Measurements from ENCODE around the gene MICAL2. TPM values are rescaled to one million over a fixed set of nuclear protein-coding genes. Genes with fewer than 3 reads are reported as not detected.

Gene MICAL2
- total and polyA plus RNA-seq, 2 donors (not counting 1 experiment from before 2014, with no cell fraction given), result 0.32 to 0.40 TPM

- no peak for DNase-seq
- ChIA-PET POLR2A (interaction anchor here (0.6 kb wide), 1 partner anchor 19 kb away, joined by 5 read pairs; no protein-coding TSS in a partner anchor), CTCF (no interaction called here)
- Histone ChIP-seq H3K9ac (ENCODE audit: low read length) (no peak overlapping the region), H3K36me3 (replicated peaks in 1 of 2; ENCODE audit: control extremely low read depth in 1 of 2, control insufficient read depth in 1 of 2, extremely low read depth in 1 of 2, insufficient read depth in 2 of 2, low read length in 1 of 2) (no peaks in the 10 kb centered on the region), H3K4me3 (ENCODE audit: control extremely low read depth in 1 of 5, extremely low read depth in 1 of 5, insufficient read depth in 1 of 5, low read depth in 2 of 5, low read length in 4 of 5) (no peak overlapping the region), H3K4me2 (replicated peaks; ENCODE audit: low read depth, low read length, poor library complexity, severe bottlenecking) (no peak overlapping the region), H3K27me3 (replicated peaks in 1 of 4; ENCODE audit: control extremely low read depth in 1 of 4, control insufficient read depth in 3 of 4, insufficient read depth in 4 of 4, low read length in 3 of 4) (peaks cover 0 to 4% (median 0%) of the 10 kb centered on the region in 4 experiments), H4K20me1 (ENCODE audit: control insufficient read depth, insufficient read depth, low read length, poor library complexity, severe bottlenecking) (no peaks in the 10 kb centered on the region), H3K79me2 (ENCODE audit: control insufficient read depth, insufficient read depth, low read length) (no peaks in the 10 kb centered on the region), H3K9me3 (ENCODE audit: control extremely low read depth in 1 of 3, control insufficient read depth in 2 of 3, insufficient read depth in 1 of 3, low read length in 2 of 3) (peaks cover 1 to 4% (median 2%) of the 10 kb centered on the region in 3 donors), H3K4me1 (ENCODE audit: control insufficient read depth in 2 of 2, insufficient read depth in 2 of 2, low read length in 2 of 2) (no peaks in the 10 kb centered on the region), H2AFZ (ENCODE audit: insufficient read depth, low read depth, low read length, poor library complexity, severe bottlenecking) (no peak overlapping the region), H3K27ac (ENCODE audit: low read length in 2 of 2) (no peak overlapping the region)
- Mint-ChIP-seq H3K4me1 (no peaks in the 10 kb centered on the region), H3K4me3 (no peak overlapping the region), H3K27ac (no peak overlapping the region), H3K27me3 (peaks cover 19% of the 10 kb centered on the region), H3K9me3 (ENCODE audit: insufficient read depth) (peaks cover 2% of the 10 kb centered on the region)
- TF ChIP-seq CTCF (IDR thresholded peaks at IDR 0.05) (no peak), EZH2 (IDR thresholded peaks at IDR 0.05; ENCODE audit: borderline replicate concordance, insufficient read depth, low read depth, low read length, poor library complexity, severe bottlenecking) (no peak)
- WGBS (ENCODE audit: insufficient coverage), result 100% methylated on average over 2 of the region's 13 CpGs
- ATAC-seq (ENCODE audit: low read depth), result no peak
- intact Hi-C loops (cut with micrococcal nuclease), result no loop called here
Measured at GRCh38 chr11:12079726-12080556, 30.4 kb upstream of the MICAL2 start.

- 67% methylated on average over 1 of the region's 1 CpG for WGBS (ENCODE audit: insufficient coverage)
- H3K4me1 Mint-ChIP-seq, result no peaks in the 10 kb centered on the region
- no peak overlapping the region for H3K4me3 Mint-ChIP-seq
- no peak overlapping the region for H3K9ac ChIP-seq (ENCODE audit: low read length)
- peaks cover 2% of the 10 kb centered on the region for H3K9me3 Mint-ChIP-seq (ENCODE audit: insufficient read depth)
- TF ChIP-seq CTCF (IDR thresholded peaks at IDR 0.05), result no peak
- TF ChIP-seq EZH2 (IDR thresholded peaks at IDR 0.05; ENCODE audit: borderline replicate concordance, insufficient read depth, low read depth, low read length, poor library complexity, severe bottlenecking), result no peak
- no peaks in the 10 kb centered on the region for H3K36me3 ChIP-seq (replicated peaks in 1 of 2; ENCODE audit: control extremely low read depth in 1 of 2, control insufficient read depth in 1 of 2, extremely low read depth in 1 of 2, insufficient read depth in 2 of 2, low read length in 1 of 2)
- H3K79me2 ChIP-seq (ENCODE audit: control insufficient read depth, insufficient read depth, low read length), result no peaks in the 10 kb centered on the region
- intact Hi-C loops (cut with micrococcal nuclease), result no loop called here
- peaks cover 0 to 4% (median 2%) of the 10 kb centered on the region in 3 donors for H3K9me3 ChIP-seq (ENCODE audit: control extremely low read depth in 1 of 3, control insufficient read depth in 2 of 3, insufficient read depth in 1 of 3, low read length in 2 of 3)
- DNase-seq, result no peak
- no peak overlapping the region for H3K27ac ChIP-seq (ENCODE audit: low read length in 2 of 2)
- H3K27me3 ChIP-seq (replicated peaks in 1 of 4; ENCODE audit: control extremely low read depth in 1 of 4, control insufficient read depth in 3 of 4, insufficient read depth in 4 of 4, low read length in 3 of 4), result peaks cover 0 to 4% (median 0%) of the 10 kb centered on the region in 4 experiments
- ChIA-PET CTCF (no interaction called here), POLR2A (no interaction called here)
- no peak overlapping the region for H2AFZ ChIP-seq (ENCODE audit: insufficient read depth, low read depth, low read length, poor library complexity, severe bottlenecking)
- no peak for ATAC-seq (ENCODE audit: low read depth)
- peaks cover 10% of the 10 kb centered on the region for H3K27me3 Mint-ChIP-seq
- H3K27ac Mint-ChIP-seq, result no peak overlapping the region
- H3K4me1 ChIP-seq (ENCODE audit: control insufficient read depth in 2 of 2, insufficient read depth in 2 of 2, low read length in 2 of 2), result no peaks in the 10 kb centered on the region
- no peak overlapping the region for H3K4me3 ChIP-seq (ENCODE audit: control extremely low read depth in 1 of 5, extremely low read depth in 1 of 5, insufficient read depth in 1 of 5, low read depth in 2 of 5, low read length in 4 of 5)
- no peak overlapping the region for H3K4me2 ChIP-seq (replicated peaks; ENCODE audit: low read depth, low read length, poor library complexity, severe bottlenecking)
- H4K20me1 ChIP-seq (ENCODE audit: control insufficient read depth, insufficient read depth, low read length, poor library complexity, severe bottlenecking), result no peaks in the 10 kb centered on the region
Measured at GRCh38 chr11:12083380-12083779, 27.0 kb upstream of the MICAL2 start.

All from B cell (primary cell).